ENCODE results near the gene UBASH3A.

DNA sequence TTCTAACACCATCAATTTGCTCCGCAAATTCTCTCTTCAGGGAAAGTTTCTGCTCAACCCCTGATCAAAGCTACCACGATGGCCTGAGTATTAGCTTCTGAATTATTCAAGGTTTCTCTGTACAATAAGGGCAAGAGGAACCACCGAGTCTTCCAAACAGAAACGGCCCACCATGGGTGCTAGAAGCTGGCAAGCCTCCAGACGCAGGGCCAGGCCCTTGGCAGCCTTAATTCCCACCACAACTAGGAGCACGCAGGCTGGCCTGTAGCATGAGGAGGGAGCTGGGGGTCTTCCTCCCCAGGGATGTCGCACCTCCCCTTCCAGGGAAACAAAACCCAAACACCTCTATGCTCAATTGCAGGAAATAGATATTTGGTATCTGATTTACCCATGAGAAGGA is 81.3 kb downstream of the UBASH3A start:
- TF ChIP-seq, protein P1, sequence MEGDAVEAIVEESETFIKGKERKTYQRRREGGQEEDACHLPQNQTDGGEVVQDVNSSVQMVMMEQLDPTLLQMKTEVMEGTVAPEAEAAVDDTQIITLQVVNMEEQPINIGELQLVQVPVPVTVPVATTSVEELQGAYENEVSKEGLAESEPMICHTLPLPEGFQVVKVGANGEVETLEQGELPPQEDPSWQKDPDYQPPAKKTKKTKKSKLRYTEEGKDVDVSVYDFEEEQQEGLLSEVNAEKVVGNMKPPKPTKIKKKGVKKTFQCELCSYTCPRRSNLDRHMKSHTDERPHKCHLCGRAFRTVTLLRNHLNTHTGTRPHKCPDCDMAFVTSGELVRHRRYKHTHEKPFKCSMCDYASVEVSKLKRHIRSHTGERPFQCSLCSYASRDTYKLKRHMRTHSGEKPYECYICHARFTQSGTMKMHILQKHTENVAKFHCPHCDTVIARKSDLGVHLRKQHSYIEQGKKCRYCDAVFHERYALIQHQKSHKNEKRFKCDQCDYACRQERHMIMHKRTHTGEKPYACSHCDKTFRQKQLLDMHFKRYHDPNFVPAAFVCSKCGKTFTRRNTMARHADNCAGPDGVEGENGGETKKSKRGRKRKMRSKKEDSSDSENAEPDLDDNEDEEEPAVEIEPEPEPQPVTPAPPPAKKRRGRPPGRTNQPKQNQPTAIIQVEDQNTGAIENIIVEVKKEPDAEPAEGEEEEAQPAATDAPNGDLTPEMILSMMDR (conservative IDR thresholded peaks at IDR 0.05 in 1 of 2, IDR thresholded peaks at IDR 0.05 in 1 of 2; ENCODE audit: low read depth in 1 of 2, low read length in 2 of 2): no peak
- TF ChIP-seq EZH2 (IDR thresholded peaks at IDR 0.05; ENCODE audit: low read length, missing control alignments): no peak
